Activated CD4-positive, alpha-beta T cell treated with anti-CD3 and anti-CD28 coated beads, Interleukin-2, amount 10 ng/mL, durations not matched to agents 24 days and 14 days (primary cell): Measurements from ENCODE around the gene PITPNM3. TPM values are rescaled to one million over a fixed set of nuclear protein-coding genes. Genes with fewer than 3 reads are reported as not detected.
A peak's percentile ranks its signal among the peaks of the same experiment; 100 is the strongest.

ENCODE experiments used
- DNase-seq: peaks from one replicate; pipeline ENCODE4 v3.0.0; 2022
- H3K27ac Mint-ChIP-seq: one replicate; pipeline ENCODE4 v1.8.0; 2022; ENCODE audit warnings: mild to moderate bottlenecking, mixed read lengths
- H3K27me3 Mint-ChIP-seq: one replicate; pipeline ENCODE4 v1.8.0; 2022; ENCODE audit warnings: mixed read lengths
- H3K36me3 Mint-ChIP-seq: one replicate; pipeline ENCODE4 v1.8.0; 2022; ENCODE audit warnings: low read depth, mild to moderate bottlenecking, mixed read lengths
- H3K4me1 Mint-ChIP-seq: one replicate; pipeline ENCODE4 v1.8.0; 2021; ENCODE audit warnings: mixed read lengths
- H3K4me3 Mint-ChIP-seq: one replicate; pipeline ENCODE4 v1.8.0; 2022; ENCODE audit warnings: mild to moderate bottlenecking, moderate library complexity, mixed read lengths
- H3K9me3 Mint-ChIP-seq: one replicate; pipeline ENCODE4 v1.8.0; 2021; ENCODE audit warnings: mixed read lengths
- intact Hi-C: fragments of 100-400 bp; cut with micrococcal nuclease; formaldehyde crosslinking; loops from one replicate; pipeline ENCODE4 v1.15.1; 2023
- total RNA-seq: library from RNA; stranded (reverse); gene quantifications from 2 replicates; pipeline ENCODE4 v1.2.3, GENCODE V29; 2022

PITPNM3 gene
- total RNA-seq, 1 donor from 2014 or later: 0.77 TPM

DNA sequence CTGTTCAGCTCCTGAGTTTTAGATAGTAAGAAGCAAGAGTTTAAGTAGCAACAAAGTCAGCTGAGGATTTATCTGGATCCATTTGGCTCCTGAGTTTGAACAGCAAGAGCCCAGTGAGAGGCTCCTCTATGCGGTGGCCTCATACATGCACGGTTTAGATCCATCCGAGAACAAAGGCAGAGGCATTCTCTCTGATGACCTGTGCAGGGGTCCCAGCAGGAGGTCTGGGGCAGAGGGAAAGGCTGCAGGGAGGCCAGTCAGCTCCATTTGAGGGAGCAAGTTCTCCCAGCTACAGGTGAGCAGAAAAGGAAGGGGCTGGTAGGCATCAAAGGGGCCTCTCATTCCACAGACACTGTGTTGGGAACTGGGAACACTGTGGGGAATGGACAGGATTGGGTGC lies 16.5 kb downstream of the PITPNM3 start:
- no peaks in the 10 kb centered on the region for H3K27me3 Mint-ChIP-seq
- peaks cover 4% of the 10 kb centered on the region for H3K9me3 Mint-ChIP-seq
- H3K4me3 Mint-ChIP-seq: no peak overlapping the region
- H3K4me1 Mint-ChIP-seq: no peaks in the 10 kb centered on the region
- no peak overlapping the region for H3K27ac Mint-ChIP-seq
- intact Hi-C loops: no loop called here
- no peaks in the 10 kb centered on the region for H3K36me3 Mint-ChIP-seq
- DNase-seq: no peak

DNA sequence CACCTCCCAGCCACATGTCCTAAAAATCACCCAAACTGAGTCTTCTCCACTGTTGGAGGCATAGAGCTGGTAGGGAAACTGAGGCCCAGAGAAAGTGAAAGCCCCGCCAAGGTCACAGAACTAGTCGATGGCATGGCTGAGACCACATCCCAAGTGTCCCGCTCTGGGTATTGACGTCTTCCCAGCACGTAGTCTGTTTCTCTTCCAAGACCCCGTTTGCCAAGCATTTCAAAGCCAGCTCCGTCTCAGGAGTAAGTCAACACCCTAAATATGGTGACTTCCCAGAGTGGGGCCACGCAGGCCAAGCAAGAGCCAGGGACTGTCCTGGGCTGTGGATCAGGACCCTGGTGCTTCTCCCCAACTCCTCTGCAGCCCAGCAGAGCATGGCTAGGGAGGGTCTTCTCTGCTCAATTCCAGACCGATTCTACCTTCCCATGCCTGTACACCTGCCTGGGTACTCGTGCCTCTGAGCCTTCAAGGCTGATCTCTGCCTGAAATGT lies 19.7 kb downstream of the PITPNM3 start:
- Mint-ChIP-seq H3K27me3 (peaks cover 3% of the 10 kb centered on the region), H3K27ac (no peak overlapping the region), H3K4me1 (no peaks in the 10 kb centered on the region), H3K4me3 (no peak overlapping the region), H3K9me3 (peaks cover 4% of the 10 kb centered on the region), H3K36me3 (no peaks in the 10 kb centered on the region)
- DNase-seq: no peak
- intact Hi-C loops: no loop called here

DNA sequence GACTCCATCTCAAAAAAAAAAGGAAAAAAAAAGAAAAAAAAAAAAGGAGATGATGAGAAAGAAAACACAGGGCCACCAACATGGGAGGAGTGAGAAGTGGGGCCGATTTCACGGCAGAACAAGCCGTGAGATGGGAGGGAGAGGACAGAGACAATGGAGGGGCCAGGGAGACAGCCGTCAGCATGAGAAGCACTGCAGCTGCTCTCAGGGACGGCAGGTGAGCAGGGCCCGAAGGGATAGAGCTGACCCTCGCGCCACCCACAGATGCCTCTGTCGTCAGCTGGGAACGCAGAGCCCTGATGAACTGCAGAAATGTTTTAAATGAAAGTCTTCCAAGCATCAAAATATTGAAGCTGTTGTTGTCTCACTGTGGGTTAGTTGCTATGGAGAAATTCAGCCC lies 20.3 kb downstream of the PITPNM3 start:
- Mint-ChIP-seq H3K27ac (no peak overlapping the region), H3K4me1 (no peaks in the 10 kb centered on the region), H3K36me3 (no peaks in the 10 kb centered on the region), H3K4me3 (no peak overlapping the region), H3K27me3 (peaks cover 3% of the 10 kb centered on the region), H3K9me3 (peaks cover 4% of the 10 kb centered on the region)
- intact Hi-C loops: no loop called here
- no peak for DNase-seq

DNA sequence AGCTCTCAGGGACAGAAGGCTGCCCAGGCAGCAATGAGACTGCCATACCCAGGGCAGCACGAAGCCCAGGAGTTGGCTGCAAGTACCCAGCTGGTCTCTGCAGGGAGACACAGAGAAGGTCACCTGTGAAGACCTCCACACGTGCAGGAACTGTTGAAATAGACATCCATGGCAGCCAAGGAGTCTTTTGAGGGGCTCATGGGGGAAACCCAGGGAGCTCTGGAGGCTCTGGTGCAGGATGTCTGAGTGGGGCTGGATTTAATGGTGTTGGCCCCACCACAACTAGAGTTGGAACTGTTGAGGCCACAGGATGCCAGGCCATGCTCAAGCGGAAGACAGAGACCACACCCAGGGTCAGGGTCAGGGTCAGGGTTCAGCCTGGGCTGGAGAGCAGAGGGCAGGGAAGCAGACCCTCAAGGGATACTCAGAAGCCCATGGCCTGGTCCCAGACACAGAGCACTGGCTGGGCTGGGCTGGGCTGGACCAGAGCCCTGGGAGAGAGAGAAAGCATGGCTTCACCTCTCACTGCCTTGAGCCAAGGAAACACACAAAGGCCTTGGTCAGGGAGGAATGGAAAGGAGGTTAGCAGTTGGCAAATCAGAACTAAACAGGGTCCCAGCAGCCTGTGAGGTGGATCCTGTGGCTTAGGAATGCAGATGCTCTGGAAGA lies 21.4 kb downstream of the PITPNM3 start:
- H3K36me3 Mint-ChIP-seq: no peaks in the 10 kb centered on the region
- H3K4me1 Mint-ChIP-seq: no peaks in the 10 kb centered on the region
- H3K27me3 Mint-ChIP-seq: peaks cover 3% of the 10 kb centered on the region
- H3K4me3 Mint-ChIP-seq: no peak overlapping the region
- peaks cover 4% of the 10 kb centered on the region for H3K9me3 Mint-ChIP-seq
- intact Hi-C loops: no loop called here
- peak overlapping the region; percentile 11 for H3K27ac Mint-ChIP-seq
- no peak for DNase-seq

DNA sequence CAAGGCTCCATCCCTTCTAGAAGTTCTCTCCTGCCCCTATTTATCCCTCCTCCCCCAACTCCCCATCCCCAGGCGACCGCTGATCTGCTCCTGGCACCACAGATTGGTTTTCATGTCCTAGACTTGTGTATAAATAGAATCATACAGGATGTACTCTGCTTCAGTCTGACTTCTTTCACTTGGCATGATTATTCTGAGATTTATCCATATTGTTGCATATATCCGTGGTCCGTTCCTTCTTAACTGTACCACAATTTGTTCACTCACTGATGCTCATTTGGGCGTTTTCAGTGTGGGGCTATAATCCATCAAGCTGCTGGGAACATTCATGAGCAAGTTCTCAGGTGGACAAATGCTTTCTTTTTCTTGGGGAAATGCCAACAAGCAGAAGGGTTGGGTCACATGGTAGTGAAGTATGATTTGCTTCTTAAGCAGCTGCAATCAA lies 23.9 kb downstream of the PITPNM3 start:
- no peak for DNase-seq
- Mint-ChIP-seq H3K9me3 (no peaks in the 10 kb centered on the region), H3K27me3 (peaks cover 3% of the 10 kb centered on the region), H3K36me3 (no peaks in the 10 kb centered on the region), H3K4me1 (no peaks in the 10 kb centered on the region), H3K27ac (no peak overlapping the region), H3K4me3 (no peak overlapping the region)
- intact Hi-C loops: no loop called here

DNA sequence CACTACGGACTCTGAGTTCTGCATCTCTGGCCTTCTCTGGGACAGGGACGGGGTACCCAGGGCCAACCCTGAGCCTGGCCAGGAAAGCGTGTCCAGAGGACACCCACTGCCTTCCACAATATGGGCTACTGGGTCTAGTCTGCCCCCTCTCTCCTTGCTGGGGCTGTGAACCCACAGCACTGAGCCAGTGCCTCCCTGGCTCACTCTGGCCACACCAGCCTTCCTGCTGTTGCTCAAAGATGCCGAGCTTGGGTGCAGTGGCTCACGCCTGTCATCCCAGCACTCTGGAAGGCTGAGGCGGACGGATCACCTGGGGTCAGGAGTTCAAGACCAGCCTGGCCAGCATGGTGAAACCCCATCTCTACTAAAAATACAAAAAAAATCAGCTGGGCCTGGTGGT lies 24.8 kb downstream of the PITPNM3 start:
- Mint-ChIP-seq H3K27me3 (peaks cover 3% of the 10 kb centered on the region), H3K36me3 (no peaks in the 10 kb centered on the region), H3K27ac (no peak overlapping the region), H3K9me3 (no peaks in the 10 kb centered on the region), H3K4me3 (no peak overlapping the region), H3K4me1 (no peaks in the 10 kb centered on the region)
- no peak for DNase-seq
- intact Hi-C loops: no loop called here

DNA sequence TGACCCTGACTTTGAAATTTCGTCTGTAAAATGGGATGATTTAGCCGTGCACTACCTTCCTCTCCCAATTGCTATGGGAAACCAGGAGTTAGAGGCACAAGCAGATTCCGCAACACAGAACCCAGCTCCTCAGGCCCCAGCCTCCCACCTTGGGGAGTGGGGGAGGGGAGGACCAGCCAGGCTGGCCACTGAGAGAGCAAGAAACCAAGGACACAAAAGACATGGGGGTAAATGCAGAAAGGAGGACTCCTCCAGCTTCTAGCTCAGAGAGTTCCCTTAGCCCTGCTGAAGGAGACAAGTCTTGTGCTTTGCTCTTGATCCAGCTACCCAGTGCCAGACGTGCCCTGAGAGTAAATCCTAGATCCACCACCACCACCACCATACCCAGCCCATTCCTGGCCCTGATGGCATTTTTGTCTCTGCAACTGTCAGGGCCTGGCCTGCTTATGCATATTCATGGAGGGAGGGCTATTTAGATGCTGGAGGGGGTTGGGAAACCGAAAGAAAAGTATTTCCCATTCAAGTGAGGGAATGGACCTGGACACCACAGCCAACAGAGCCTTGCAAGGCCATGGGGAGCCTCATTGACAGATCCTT lies 25.9 kb downstream of the PITPNM3 start:
- Mint-ChIP-seq H3K4me3 (no peak overlapping the region), H3K36me3 (no peaks in the 10 kb centered on the region), H3K27me3 (peaks cover 3% of the 10 kb centered on the region), H3K4me1 (no peaks in the 10 kb centered on the region), H3K27ac (no peak overlapping the region), H3K9me3 (no peaks in the 10 kb centered on the region)
- intact Hi-C loops: no loop called here
- DNase-seq: no peak

DNA sequence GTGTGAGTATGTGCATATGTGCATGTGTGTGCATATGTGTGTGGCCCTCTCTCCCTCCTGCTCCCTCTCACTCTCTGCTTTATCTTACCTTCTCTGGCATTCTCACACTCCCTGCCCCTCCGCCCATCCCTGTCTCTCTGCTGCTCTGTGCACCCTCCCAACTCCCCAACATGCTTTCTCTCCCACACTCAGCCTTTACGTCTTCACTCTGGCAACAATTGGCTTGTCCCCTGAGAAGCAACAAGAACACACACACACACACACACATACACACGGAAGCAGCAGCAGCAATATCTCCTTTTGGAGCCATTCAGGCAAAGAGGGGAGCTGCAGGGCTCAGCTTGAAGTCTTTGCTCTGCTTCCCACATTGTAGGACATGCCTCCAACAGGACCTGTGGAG lies 27.8 kb downstream of the PITPNM3 start:
- no peaks in the 10 kb centered on the region for H3K4me1 Mint-ChIP-seq
- H3K4me3 Mint-ChIP-seq: no peak overlapping the region
- intact Hi-C loops: no loop called here
- H3K27ac Mint-ChIP-seq: no peak overlapping the region
- H3K36me3 Mint-ChIP-seq: no peaks in the 10 kb centered on the region
- H3K9me3 Mint-ChIP-seq: no peaks in the 10 kb centered on the region
- DNase-seq: no peak
- H3K27me3 Mint-ChIP-seq: peaks cover 3% of the 10 kb centered on the region

DNA sequence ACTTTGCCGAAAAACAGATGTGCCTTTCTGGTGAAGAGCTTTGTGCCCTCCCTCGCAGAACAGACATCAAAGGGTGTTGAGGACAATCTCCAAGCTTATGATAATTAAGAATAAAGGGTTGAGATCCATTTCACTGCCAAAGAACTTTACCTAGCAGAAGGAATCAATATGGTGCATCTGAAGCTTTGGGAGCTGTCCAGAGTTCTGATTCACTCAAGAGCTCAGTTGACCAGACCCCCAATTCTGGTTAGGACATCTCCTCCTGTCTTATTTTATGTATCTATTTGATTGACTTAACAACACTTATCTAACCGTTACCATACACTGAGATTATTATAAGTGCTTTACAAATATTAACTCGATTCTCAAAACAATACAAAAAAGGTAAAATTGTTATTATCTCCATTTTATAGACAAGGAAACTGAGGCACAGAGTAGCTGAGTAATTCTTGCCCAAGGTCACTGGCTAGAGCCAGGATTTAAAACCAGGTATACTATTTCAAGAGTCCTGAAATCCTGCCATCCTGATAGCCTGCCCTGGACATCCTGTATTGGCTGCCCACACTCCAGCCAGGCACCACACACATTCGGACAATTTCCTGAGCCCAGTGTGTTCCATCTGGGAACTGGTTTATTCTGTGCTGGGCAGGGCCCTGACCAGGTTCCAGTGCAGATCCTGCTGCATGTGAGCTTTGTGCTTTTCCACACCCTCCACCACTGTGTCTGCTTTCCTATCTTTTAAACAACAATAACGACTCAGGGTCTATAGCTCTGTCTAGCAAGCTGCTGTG lies 29.8 kb downstream of the PITPNM3 start:
- DNase-seq: no peak
- H3K27ac Mint-ChIP-seq: no peak overlapping the region
- H3K4me1 Mint-ChIP-seq: no peaks in the 10 kb centered on the region
- H3K27me3 Mint-ChIP-seq: no peaks in the 10 kb centered on the region
- H3K4me3 Mint-ChIP-seq: no peak overlapping the region
- intact Hi-C loops: no loop called here
- no peaks in the 10 kb centered on the region for H3K9me3 Mint-ChIP-seq
- H3K36me3 Mint-ChIP-seq: no peaks in the 10 kb centered on the region

DNA sequence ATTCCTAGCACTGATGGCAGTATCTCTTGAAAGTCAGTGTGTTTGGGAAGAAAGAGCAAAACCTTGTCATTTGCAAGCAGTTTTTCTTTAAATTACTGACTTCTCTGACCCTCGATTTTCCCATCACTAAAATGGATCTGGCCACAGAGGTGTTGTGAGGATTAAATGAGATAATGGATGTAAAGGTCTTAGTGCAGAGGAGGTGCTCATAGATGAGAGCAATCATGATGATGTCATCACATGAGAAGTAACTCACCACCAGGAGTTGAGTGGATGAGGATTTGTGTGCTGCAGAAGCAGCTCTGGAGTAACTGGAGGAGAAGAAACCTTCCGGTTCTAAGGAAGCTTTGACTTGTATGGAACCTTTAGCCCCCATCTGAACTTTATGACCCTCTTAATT lies 30.6 kb downstream of the PITPNM3 start:
- Mint-ChIP-seq H3K36me3 (no peaks in the 10 kb centered on the region), H3K4me1 (no peaks in the 10 kb centered on the region), H3K27ac (no peak overlapping the region), H3K27me3 (no peaks in the 10 kb centered on the region), H3K4me3 (no peak overlapping the region), H3K9me3 (no peaks in the 10 kb centered on the region)
- no peak for DNase-seq
- intact Hi-C loops: no loop called here

DNA sequence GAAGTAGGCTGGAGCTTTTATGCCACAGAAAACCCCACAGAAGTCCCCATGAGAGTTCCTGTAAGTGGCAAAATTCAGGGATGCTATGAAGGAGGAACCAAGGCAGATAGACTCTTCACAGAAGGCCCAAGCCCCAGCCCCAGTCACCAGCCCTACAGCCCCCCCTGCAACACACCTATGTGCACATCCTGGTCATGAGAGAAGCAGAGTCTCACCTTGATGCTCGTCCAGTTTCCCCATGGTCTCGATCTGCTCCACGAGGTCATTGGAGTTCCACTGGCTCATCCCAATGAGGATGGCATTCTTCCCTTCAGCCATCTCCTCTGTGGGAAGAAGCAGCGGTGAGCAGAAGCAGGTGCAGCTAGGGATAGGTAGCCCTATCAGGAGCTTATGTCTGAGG lies 31.2 kb downstream of the PITPNM3 start:
- no peak overlapping the region for H3K4me3 Mint-ChIP-seq
- H3K27me3 Mint-ChIP-seq: no peaks in the 10 kb centered on the region
- H3K36me3 Mint-ChIP-seq: no peaks in the 10 kb centered on the region
- intact Hi-C loops: no loop called here
- no peak overlapping the region for H3K27ac Mint-ChIP-seq
- H3K9me3 Mint-ChIP-seq: no peaks in the 10 kb centered on the region
- H3K4me1 Mint-ChIP-seq: no peaks in the 10 kb centered on the region
- no peak for DNase-seq

DNA sequence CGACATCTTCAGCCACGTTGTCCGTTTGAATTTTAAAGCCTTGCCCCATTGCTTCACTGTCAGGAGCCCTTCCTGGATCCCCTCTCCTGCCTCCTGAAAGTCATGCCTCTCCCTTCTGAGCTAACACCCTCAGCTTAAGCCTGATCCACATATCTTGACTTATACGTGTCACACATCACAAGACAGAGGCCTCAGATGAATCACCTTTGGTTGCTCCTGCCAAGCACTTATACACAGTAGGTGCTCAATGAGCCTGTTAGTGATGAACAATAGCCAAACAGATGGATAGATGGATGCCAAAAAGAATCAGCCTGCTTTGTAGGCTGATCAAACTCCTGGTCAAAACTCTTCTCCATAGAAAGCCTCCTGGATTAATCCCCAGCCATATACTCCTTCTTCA lies 31.8 kb downstream of the PITPNM3 start:
- Mint-ChIP-seq H3K27me3 (no peaks in the 10 kb centered on the region), H3K27ac (no peak overlapping the region), H3K4me3 (no peak overlapping the region), H3K9me3 (no peaks in the 10 kb centered on the region), H3K4me1 (no peaks in the 10 kb centered on the region), H3K36me3 (no peaks in the 10 kb centered on the region)
- intact Hi-C loops: no loop called here
- DNase-seq: no peak

DNA sequence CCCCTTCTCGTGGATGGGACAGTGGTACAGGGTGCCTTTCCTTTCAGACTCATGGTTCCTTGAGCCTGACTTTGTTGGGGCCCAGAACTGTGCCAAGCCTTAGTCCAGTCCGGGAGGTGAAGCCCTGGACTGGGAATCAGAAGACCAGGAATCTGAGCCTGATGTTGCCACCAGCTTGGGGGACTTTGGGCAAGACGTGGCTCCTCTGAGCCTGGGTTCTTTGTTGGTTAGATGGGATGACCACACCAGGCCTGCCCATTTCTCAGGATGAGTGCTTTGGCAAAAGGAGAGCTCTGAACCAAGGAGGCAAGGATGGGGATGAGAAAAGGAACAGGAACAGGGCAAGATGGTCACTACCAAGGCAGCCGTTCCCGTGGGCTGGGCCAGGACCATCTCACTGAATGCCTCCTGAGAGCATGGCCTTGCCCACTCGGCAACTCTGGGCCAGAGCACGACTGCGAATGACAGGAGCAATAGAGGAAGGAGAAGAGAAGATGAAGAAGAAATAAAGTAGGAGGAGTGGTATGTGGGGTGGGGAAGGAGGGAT lies 32.5 kb downstream of the PITPNM3 start:
- H3K4me3 Mint-ChIP-seq: no peak overlapping the region
- H3K4me1 Mint-ChIP-seq: no peaks in the 10 kb centered on the region
- intact Hi-C loops: no loop called here

DNA sequence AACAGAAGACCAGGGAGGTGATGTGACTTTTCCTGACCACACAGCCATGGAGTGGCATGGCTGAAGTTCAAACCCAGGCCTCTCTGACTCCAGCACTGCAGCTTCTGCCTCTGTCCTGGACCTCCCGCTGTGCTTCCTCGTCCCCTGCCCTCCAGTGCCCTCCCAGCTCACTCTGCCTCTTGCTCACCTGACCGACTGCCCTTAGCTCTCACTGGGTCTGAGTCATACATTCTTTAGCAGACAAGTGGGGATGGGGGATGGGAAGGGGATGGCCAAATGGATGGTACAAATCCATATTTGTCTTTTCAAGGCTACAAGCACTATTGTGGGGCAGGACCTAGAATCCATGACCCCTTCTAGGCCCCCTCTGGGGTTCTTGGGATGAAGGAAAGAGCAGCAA lies 33.0 kb downstream of the PITPNM3 start:
- no peak overlapping the region for H3K4me3 Mint-ChIP-seq
- intact Hi-C loops: no loop called here
- no peak for DNase-seq
- no peaks in the 10 kb centered on the region for H3K9me3 Mint-ChIP-seq
- H3K27ac Mint-ChIP-seq: no peak overlapping the region
- H3K36me3 Mint-ChIP-seq: no peaks in the 10 kb centered on the region
- no peaks in the 10 kb centered on the region for H3K4me1 Mint-ChIP-seq
- no peaks in the 10 kb centered on the region for H3K27me3 Mint-ChIP-seq

More for the DNA sequence above, 32.5 kb downstream of the PITPNM3 start:
- no peaks in the 10 kb centered on the region for H3K27me3 Mint-ChIP-seq
- H3K36me3 Mint-ChIP-seq: no peaks in the 10 kb centered on the region
- H3K27ac Mint-ChIP-seq: no peak overlapping the region
- no peak for DNase-seq
- no peaks in the 10 kb centered on the region for H3K9me3 Mint-ChIP-seq
